A549 (cell line): ENCODE data around the gene GABARAP. TPM values are rescaled to one million over a fixed set of nuclear protein-coding genes. Genes with fewer than 3 reads are reported as not detected.

Experiments used
- ATAC-seq, 2 experiments: fragments of 200-7000 bp in 1 of 2; fragments of >200 bp in 1 of 2; cut with Nextera tagmentation in 1 of 2; cut with Tn5 transposase in 1 of 2; 3 replicates each; pipeline versions ENCODE4 v1.8.0 to v1.9.1; 2018 to 2020; ENCODE audit warnings: mild to moderate bottlenecking in 1 of 2, moderate library complexity in 1 of 2
- CTCF ChIA-PET: fragments of 300-600 bp; sonication (Branson Sonifier 250); formaldehyde crosslinking; extraction: SDS; loops from one replicate; lab custom pipeline; 2021; ENCODE audit warnings: antibody characterized with exemption, inconsistent platforms; lab: Yijun Ruan, JAX
- POLR2A ChIA-PET: fragments of 350-600 bp; formaldehyde crosslinking; extraction: SDS; loops from one replicate; lab custom pipeline; 2021; ENCODE audit warnings: antibody characterized with exemption, inconsistent platforms; lab: Yijun Ruan, JAX
- DNase-seq, 2 experiments: peaks; one replicate each; pipeline versions ENCODE4 v3.0.0 to v3.0.0-alpha.2; 2011 to 2016; ENCODE audit warnings: low read depth in 1 of 2, low spot score in 1 of 2
- FAIRE-seq: peaks from 2 replicates; lab custom pipeline; 2011; peaks lifted over from hg19 to GRCh38; lab: Jason Lieb, UNC
- H3K27ac ChIP-seq, 2 experiments: fragments of >200 bp; sonication (Bioruptor Twin); formaldehyde crosslinking; 3 replicates each; pipeline ENCODE4 v1.5.1; 2016 to 2017
- H3K4me1 ChIP-seq: fragments of >200 bp; sonication (Bioruptor Twin); formaldehyde crosslinking; 3 replicates; pipeline ENCODE4 v1.6.1; 2016
- H3K4me2 ChIP-seq: fragments of >200 bp; sonication (Bioruptor Twin); formaldehyde crosslinking; 3 replicates; pipeline ENCODE4 v1.6.1; 2016
- H3K4me3 ChIP-seq: fragments of >200 bp; sonication (Bioruptor Twin); formaldehyde crosslinking; 3 replicates; pipeline ENCODE4 v1.5.1; 2016
- H3K9me3 ChIP-seq: fragments of >200 bp; sonication (Bioruptor Twin); formaldehyde crosslinking; 3 replicates; pipeline ENCODE4 v1.6.1; 2016
- BCL3 ChIP-seq: fragments of >200 bp; sonication (Bioruptor Twin); formaldehyde crosslinking; IDR thresholded peaks from 3 replicates; pipeline ENCODE4 v1.6.1; 2016
- BHLHE40 ChIP-seq: IDR thresholded peaks from 2 replicates; pipeline ENCODE4 v1.6.1; 2012; ENCODE audit warnings: low read depth, low read length, inconsistent platforms
- E2F6 ChIP-seq: IDR thresholded peaks from 2 replicates; pipeline ENCODE4 v1.6.1; 2012; ENCODE audit warnings: low read depth, borderline replicate concordance
- ELK1 ChIP-seq: fragments of 150-350 bp; IDR thresholded peaks from 2 replicates; pipeline ENCODE4 v1.6.1; 2014; ENCODE audit warnings: low read depth, mild to moderate bottlenecking, low read length
- ESRRA ChIP-seq: fragments of 150-350 bp; IDR thresholded peaks from 2 replicates; pipeline ENCODE4 v1.6.1; 2014; ENCODE audit warnings: mild to moderate bottlenecking, low read length, borderline replicate concordance
- FOXS1 ChIP-seq: fragments of 250-450 bp; sonication (Bioruptor Pico); IDR thresholded peaks from 2 replicates; pipeline ENCODE4 v1.5.0; 2020; ENCODE audit warnings: mild to moderate bottlenecking, moderate library complexity
- GATA3 ChIP-seq: IDR thresholded peaks from 2 replicates; pipeline ENCODE4 v1.6.1; 2012; ENCODE audit warnings: borderline replicate concordance
- JUNB ChIP-seq: fragments of >200 bp; sonication (Bioruptor Twin); formaldehyde crosslinking; IDR thresholded peaks from 2 replicates; pipeline ENCODE4 v1.6.1; 2016
- KDM5A ChIP-seq: fragments of 200-600 bp; sonication (generic); IDR thresholded peaks from 2 replicates; pipeline ENCODE4 v1.6.1; 2016; ENCODE audit warnings: antibody characterized with exemption, mild to moderate bottlenecking
- NFE2L2 ChIP-seq: fragments of 150-350 bp; conservative IDR thresholded peaks from 2 replicates; pipeline ENCODE4 v1.6.1; 2014; ENCODE audit warnings: low read length
- NPAS2 ChIP-seq: fragments of 250-450 bp; sonication (Bioruptor Pico); IDR thresholded peaks from 2 replicates; pipeline ENCODE4 v1.8.0; 2022; ENCODE audit warnings: mild to moderate bottlenecking, moderate library complexity, borderline replicate concordance
- NR3C1 ChIP-seq: fragments of >200 bp; sonication (Bioruptor Twin); formaldehyde crosslinking; IDR thresholded peaks from 3 replicates; pipeline ENCODE4 v1.6.1; 2017
- RCOR1 ChIP-seq: fragments of 150-350 bp; IDR thresholded peaks from 2 replicates; pipeline ENCODE4 v1.6.1; 2014; ENCODE audit warnings: antibody characterized with exemption, low read length, low read depth
- REST ChIP-seq: fragments of 200-600 bp; sonication (generic); IDR thresholded peaks from 2 replicates; pipeline ENCODE4 v1.6.1; 2016; ENCODE audit warnings: antibody characterized with exemption, mild to moderate bottlenecking, moderate library complexity
- SMC3 ChIP-seq: fragments of >200 bp; sonication (Bioruptor Twin); formaldehyde crosslinking; IDR thresholded peaks from 3 replicates; pipeline ENCODE4 v1.6.1; 2018; ENCODE audit warnings: inconsistent platforms
- TFCP2L1 ChIP-seq: fragments of 250-450 bp; sonication (Bioruptor Pico); IDR thresholded peaks from 2 replicates; pipeline ENCODE4 v1.5.0; 2021; ENCODE audit warnings: mild to moderate bottlenecking
- TP53 ChIP-seq: fragments of 250-450 bp; sonication (Bioruptor Pico); IDR thresholded peaks from 2 replicates; pipeline ENCODE4 v1.5.0; 2021; ENCODE audit warnings: mild to moderate bottlenecking, moderate library complexity
- USF2 ChIP-seq: fragments of 450-650 bp; IDR thresholded peaks from 2 replicates; pipeline ENCODE4 v1.6.1; 2014; ENCODE audit warnings: antibody characterized with exemption
- ZC3H11A ChIP-seq: fragments of 450-650 bp; IDR thresholded peaks from 2 replicates; pipeline ENCODE4 v1.6.1; 2014; ENCODE audit warnings: antibody characterized with exemption, mild to moderate bottlenecking
- ZFP36 ChIP-seq: fragments of 450-650 bp; IDR thresholded peaks from 2 replicates; pipeline ENCODE4 v1.6.1; 2014; ENCODE audit warnings: borderline replicate concordance; ENCODE audit not compliant: partially characterized antibody
- ZSCAN20 ChIP-seq: fragments of 250-450 bp; sonication (Bioruptor Pico); IDR thresholded peaks from 2 replicates; pipeline ENCODE4 v1.8.0; 2022; ENCODE audit warnings: mild to moderate bottlenecking, moderate library complexity
- WGBS: methylation state at CpG from one replicate; pipeline ENCODE4 v1.1.6; 2017; ENCODE audit errors: missing lambda C conversion rate; 5-methylcytosine and 5-hydroxymethylcytosine counted together
- polyA plus RNA-seq, 4 experiments: library from polyadenylated mRNA; depleted of rRNA in 3 of 4; stranded (reverse); fragments of >200 nt; fragmentation: RNase III in 1 of 4; extraction: RNeasy Plus Mini Kit Qiagen cat#74134 plus additional on column Dnase treatment in 1 of 4; gene quantifications; 2 replicates in 3 of 4; 3 replicates in 1 of 4; pipeline ENCODE4 v1.2.3, GENCODE V29; 2011 to 2017

The GABARAP gene
- polyA plus RNA-seq, 2 of the 4 experiments (the other 2 are of a cell fraction), result 399 to 504 TPM

GRCh38 chr17:7211491-7212273 is 30.6 kb downstream of the GABARAP start (continued):
- no peak for TF ChIP-seq REST
- no peak for TF ChIP-seq KDM5A
- TF ChIP-seq ELK1, result no peak
- no peak for TF ChIP-seq ZFP36
- TF ChIP-seq ZSCAN20 (CRISPR knock-in tag), result no peak
- no peak for TF ChIP-seq SMC3
- no peak for TF ChIP-seq RCOR1

- FAIRE-seq, result no peak
- TF ChIP-seq RCOR1 (no peak), GATA3 (no peak), JUNB (no peak)
- TF ChIP-seq, all 56 proteins: peak for 0
- DNase-seq, result no peak
- H3K4me2 ChIP-seq, result no peak overlapping the region
- no peak overlapping the region for H3K27ac ChIP-seq
- ATAC-seq, result no peak
- CTCF ChIA-PET, result interaction anchor here (0.8 to 5.3 kb wide), 9 partner anchors 9 to 570 kb away, joined by 3 to 20 read pairs (median 5); partner anchors contain the start of genes ACADVL and DLG4
- no peaks in the 10 kb centered on the region for H3K9me3 ChIP-seq
- no peak overlapping the region for H3K4me3 ChIP-seq
- POLR2A ChIA-PET, result no interaction called here
- peaks cover 16% of the 10 kb centered on the region for H3K4me1 ChIP-seq
- whole genome bisulfite sequencing, result 89% methylated on average over 9 of the region's 9 CpGs
Observed at GRCh38 chr17:7208754-7209460, 33.3 kb downstream of the GABARAP start.

- H3K4me1 ChIP-seq, result peaks cover 12% of the 10 kb centered on the region
- POLR2A ChIA-PET, result no interaction called here
- DNase-seq, result no peak
- no peak overlapping the region for H3K4me3 ChIP-seq
- WGBS, result 79% methylated on average over 18 of the region's 21 CpGs
- CTCF ChIA-PET, result interaction anchor here (1.0 to 5.3 kb wide), 6 partner anchors 8 to 156 kb away, joined by 3 to 20 read pairs (median 8); partner anchors contain the start of genes ACADVL and DLG4
- no peak for ATAC-seq
- no peaks in the 10 kb centered on the region for H3K9me3 ChIP-seq
- H3K27ac ChIP-seq, result no peak overlapping the region
- no peak overlapping the region for H3K4me2 ChIP-seq
- no peak for FAIRE-seq
- no peak for TF ChIP-seq NPAS2 (CRISPR knock-in tag)
- no peak for TF ChIP-seq FOXS1 (CRISPR knock-in tag)
- no peak for TF ChIP-seq BCL3
- no peak for TF ChIP-seq TFCP2L1 (CRISPR knock-in tag)
- no peak for TF ChIP-seq BHLHE40
- no peak for TF ChIP-seq ESRRA
- no peak for TF ChIP-seq USF2
- TF ChIP-seq NFE2L2, result no peak
- no peak for TF ChIP-seq REST
- no peak for TF ChIP-seq TP53 (CRISPR knock-in tag)
- TF ChIP-seq E2F6, result no peak
- TF ChIP-seq NR3C1, result no peak
- TF ChIP-seq ZC3H11A, result no peak
Observed at GRCh38 chr17:7208027-7208571, 34.1 kb downstream of the GABARAP start.
